ENCODE results near the gene ARHGAP10.

ARHGAP10 gene

DNA sequence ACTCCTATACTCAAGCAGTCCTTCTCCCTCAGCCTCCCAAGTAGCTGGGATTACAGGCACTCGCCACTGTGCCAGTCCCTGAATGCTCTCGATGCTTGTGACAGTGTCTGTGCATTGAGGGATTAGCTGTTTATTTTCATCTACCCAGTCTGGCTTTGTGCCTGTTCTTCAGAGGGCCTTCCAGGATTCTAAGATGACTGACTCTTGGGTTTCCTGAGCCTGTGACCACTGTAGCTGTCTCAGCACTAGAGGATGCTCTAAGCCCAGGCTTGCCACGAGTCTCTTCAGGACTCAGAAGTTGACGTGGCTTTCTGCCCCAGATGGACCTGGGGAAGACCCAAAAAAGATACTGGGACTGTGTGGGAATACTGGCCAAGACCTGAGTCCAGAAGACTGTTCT lies 201.4 kb downstream of the ARHGAP10 start:
- no peak overlapping the region for H3K14ac ChIP-seq (ENCODE audit: low read length)
- no peak overlapping the region for H2AFZ ChIP-seq (ENCODE audit: low read length)
- H3K18ac ChIP-seq (ENCODE audit: low read length), result no peak overlapping the region
- H3K27ac ChIP-seq (replicated peaks; ENCODE audit: low read length), result no peak overlapping the region
- no peak for DNase-seq (ENCODE audit: low spot score)
- H3K27me3 ChIP-seq (ENCODE audit: control insufficient read depth in 3 of 3, insufficient read depth in 3 of 3, low read depth in 1 of 3, low read length in 3 of 3), result no peaks in the 10 kb centered on the region
- no peak overlapping the region for H3K4me2 ChIP-seq (ENCODE audit: insufficient read depth, low read length, poor library complexity, severe bottlenecking)
- H2BK120ac ChIP-seq (ENCODE audit: low read depth, low read length), result no peak overlapping the region
- H3K4ac ChIP-seq (ENCODE audit: low read length), result no peak overlapping the region
- no peak overlapping the region for H3K4me3 ChIP-seq (ENCODE audit: low read length in 2 of 2)
- no peaks in the 10 kb centered on the region for H3K36me3 ChIP-seq (replicated peaks in 1 of 2; ENCODE audit: control insufficient read depth in 2 of 2, insufficient read depth in 2 of 2, low read length in 2 of 2)
- no peak overlapping the region for H3K9ac ChIP-seq (ENCODE audit: low read depth, low read length, poor library complexity)
- peaks cover 0 to under 1% of the 10 kb centered on the region in 2 donors for H3K4me1 ChIP-seq (ENCODE audit: control insufficient read depth in 2 of 2, insufficient read depth in 1 of 2, low read depth in 1 of 2, low read length in 2 of 2)
- no peaks in the 10 kb centered on the region for H3K9me3 ChIP-seq (replicated peaks in 1 of 2; ENCODE audit: control insufficient read depth in 2 of 2, insufficient read depth in 1 of 2, low read depth in 1 of 2, low read length in 2 of 2)
- H2BK12ac ChIP-seq (ENCODE audit: low read length), result no peak overlapping the region
- H2BK15ac ChIP-seq (ENCODE audit: low read length), result no peak overlapping the region
- no peak overlapping the region for H4K8ac ChIP-seq (ENCODE audit: low read depth, low read length)
- H2AK5ac ChIP-seq (ENCODE audit: low read depth, low read length), result no peak overlapping the region
- no peak overlapping the region for H4K91ac ChIP-seq (ENCODE audit: low read depth, low read length, poor library complexity)
- no peak overlapping the region for H3K23ac ChIP-seq (ENCODE audit: low read depth, low read length, poor library complexity)
- no peaks in the 10 kb centered on the region for H3K79me1 ChIP-seq (ENCODE audit: low read depth, low read length)
- H2BK5ac ChIP-seq (ENCODE audit: low read length), result peak overlapping the region; percentile 53
- WGBS, 2 donors (ENCODE audit: extremely low coverage in 2 of 2, insufficient read length in 2 of 2, insufficient replicate concordance in 1 of 2), result no CpG with 5 or more reads among the region's 4 CpGs

GRCh38 chr4:147933779-147934178 lies 201.9 kb downstream of the ARHGAP10 start:
- Histone ChIP-seq H3K9ac (ENCODE audit: low read depth, low read length, poor library complexity) (no peak overlapping the region), H3K36me3 (replicated peaks in 1 of 2; ENCODE audit: control insufficient read depth in 2 of 2, insufficient read depth in 2 of 2, low read length in 2 of 2) (no peaks in the 10 kb centered on the region), H3K27ac (replicated peaks; ENCODE audit: low read length) (no peak overlapping the region), H3K18ac (ENCODE audit: low read length) (peak overlapping the region; percentile 71), H3K79me1 (ENCODE audit: low read depth, low read length) (no peaks in the 10 kb centered on the region), H3K9me3 (replicated peaks in 1 of 2; ENCODE audit: control insufficient read depth in 2 of 2, insufficient read depth in 1 of 2, low read depth in 1 of 2, low read length in 2 of 2) (no peaks in the 10 kb centered on the region), H2BK12ac (ENCODE audit: low read length) (peak overlapping the region; percentile 22), H2BK15ac (ENCODE audit: low read length) (peak overlapping the region; percentile 85), H3K27me3 (ENCODE audit: control insufficient read depth in 3 of 3, insufficient read depth in 3 of 3, low read depth in 1 of 3, low read length in 3 of 3) (no peaks in the 10 kb centered on the region), H3K4me3 (ENCODE audit: low read length in 2 of 2) (no peak overlapping the region), H2AK5ac (ENCODE audit: low read depth, low read length) (no peak overlapping the region), H3K4ac (ENCODE audit: low read length) (no peak overlapping the region), H3K4me1 (ENCODE audit: control insufficient read depth in 2 of 2, insufficient read depth in 1 of 2, low read depth in 1 of 2, low read length in 2 of 2) (no peaks in the 10 kb centered on the region), H4K8ac (ENCODE audit: low read depth, low read length) (no peak overlapping the region), H2AFZ (ENCODE audit: low read length) (no peak overlapping the region), H2BK5ac (ENCODE audit: low read length) (peak overlapping the region; percentile 53), H2BK120ac (ENCODE audit: low read depth, low read length) (no peak overlapping the region), H3K14ac (ENCODE audit: low read length) (peak overlapping the region; percentile 38), H3K23ac (ENCODE audit: low read depth, low read length, poor library complexity) (no peak overlapping the region), H3K4me2 (ENCODE audit: insufficient read depth, low read length, poor library complexity, severe bottlenecking) (no peak overlapping the region), H4K91ac (ENCODE audit: low read depth, low read length, poor library complexity) (peak overlapping the region; percentile 85)
- no CpG with 5 or more reads among the region's 3 CpGs for WGBS, 2 donors (ENCODE audit: extremely low coverage in 2 of 2, insufficient read length in 2 of 2, insufficient replicate concordance in 1 of 2)
- no peak for DNase-seq (ENCODE audit: low spot score)

- Histone ChIP-seq H3K4me3 (ENCODE audit: low read length in 2 of 2) (no peak overlapping the region), H4K91ac (ENCODE audit: low read depth, low read length, poor library complexity) (no peak overlapping the region), H3K79me1 (ENCODE audit: low read depth, low read length) (no peaks in the 10 kb centered on the region), H3K9me3 (replicated peaks in 1 of 2; ENCODE audit: control insufficient read depth in 2 of 2, insufficient read depth in 1 of 2, low read depth in 1 of 2, low read length in 2 of 2) (no peaks in the 10 kb centered on the region), H2AK5ac (ENCODE audit: low read depth, low read length) (no peak overlapping the region), H3K4me2 (ENCODE audit: insufficient read depth, low read length, poor library complexity, severe bottlenecking) (no peak overlapping the region), H3K23ac (ENCODE audit: low read depth, low read length, poor library complexity) (no peak overlapping the region), H2AFZ (ENCODE audit: low read length) (no peak overlapping the region), H4K8ac (ENCODE audit: low read depth, low read length) (no peak overlapping the region), H2BK120ac (ENCODE audit: low read depth, low read length) (no peak overlapping the region), H3K4me1 (ENCODE audit: control insufficient read depth in 2 of 2, insufficient read depth in 1 of 2, low read depth in 1 of 2, low read length in 2 of 2) (peaks cover 0 to 2% of the 10 kb centered on the region in 2 donors), H3K27ac (replicated peaks; ENCODE audit: low read length) (no peak overlapping the region), H2BK5ac (ENCODE audit: low read length) (no peak overlapping the region), H3K27me3 (ENCODE audit: control insufficient read depth in 3 of 3, insufficient read depth in 3 of 3, low read depth in 1 of 3, low read length in 3 of 3) (no peaks in the 10 kb centered on the region), H3K36me3 (replicated peaks in 1 of 2; ENCODE audit: control insufficient read depth in 2 of 2, insufficient read depth in 2 of 2, low read length in 2 of 2) (no peaks in the 10 kb centered on the region), H3K4ac (ENCODE audit: low read length) (no peak overlapping the region), H3K14ac (ENCODE audit: low read length) (no peak overlapping the region), H3K18ac (ENCODE audit: low read length) (no peak overlapping the region), H3K9ac (ENCODE audit: low read depth, low read length, poor library complexity) (no peak overlapping the region), H2BK15ac (ENCODE audit: low read length) (no peak overlapping the region), H2BK12ac (ENCODE audit: low read length) (no peak overlapping the region)
- no CpG with 5 or more reads among the region's 5 CpGs for whole genome bisulfite sequencing, 2 donors (ENCODE audit: extremely low coverage in 2 of 2, insufficient read length in 2 of 2, insufficient replicate concordance in 1 of 2)
- peak; percentile 61 for DNase-seq (ENCODE audit: low spot score)
Measured at GRCh38 chr4:147938496-147938895, 206.6 kb downstream of the ARHGAP10 start.

- H3K27me3 ChIP-seq (ENCODE audit: control insufficient read depth in 3 of 3, insufficient read depth in 3 of 3, low read depth in 1 of 3, low read length in 3 of 3), result no peaks in the 10 kb centered on the region
- H3K9ac ChIP-seq (ENCODE audit: low read depth, low read length, poor library complexity), result no peak overlapping the region
- H2AFZ ChIP-seq (ENCODE audit: low read length), result no peak overlapping the region
- H3K23ac ChIP-seq (ENCODE audit: low read depth, low read length, poor library complexity), result no peak overlapping the region
- no peak overlapping the region for H3K18ac ChIP-seq (ENCODE audit: low read length)
- H4K91ac ChIP-seq (ENCODE audit: low read depth, low read length, poor library complexity), result no peak overlapping the region
- H3K9me3 ChIP-seq (replicated peaks in 1 of 2; ENCODE audit: control insufficient read depth in 2 of 2, insufficient read depth in 1 of 2, low read depth in 1 of 2, low read length in 2 of 2), result no peaks in the 10 kb centered on the region
- no peak for DNase-seq (ENCODE audit: low spot score)
- no peak overlapping the region for H3K4me3 ChIP-seq (ENCODE audit: low read length in 2 of 2)
- no peak overlapping the region for H2BK120ac ChIP-seq (ENCODE audit: low read depth, low read length)
- no peak overlapping the region for H4K8ac ChIP-seq (ENCODE audit: low read depth, low read length)
- no peak overlapping the region for H3K14ac ChIP-seq (ENCODE audit: low read length)
- WGBS, 2 donors (ENCODE audit: extremely low coverage in 2 of 2, insufficient read length in 2 of 2, insufficient replicate concordance in 1 of 2), result no CpG with 5 or more reads among the region's 4 CpGs
- no peak overlapping the region for H3K4ac ChIP-seq (ENCODE audit: low read length)
- H3K27ac ChIP-seq (replicated peaks; ENCODE audit: low read length), result no peak overlapping the region
- H2BK12ac ChIP-seq (ENCODE audit: low read length), result no peak overlapping the region
- no peak overlapping the region for H2BK5ac ChIP-seq (ENCODE audit: low read length)
- H2AK5ac ChIP-seq (ENCODE audit: low read depth, low read length), result no peak overlapping the region
- H3K4me1 ChIP-seq (ENCODE audit: control insufficient read depth in 2 of 2, insufficient read depth in 1 of 2, low read depth in 1 of 2, low read length in 2 of 2), result peaks cover 0 to 2% of the 10 kb centered on the region in 2 donors
- H2BK15ac ChIP-seq (ENCODE audit: low read length), result no peak overlapping the region
- no peak overlapping the region for H3K4me2 ChIP-seq (ENCODE audit: insufficient read depth, low read length, poor library complexity, severe bottlenecking)
- no peaks in the 10 kb centered on the region for H3K36me3 ChIP-seq (replicated peaks in 1 of 2; ENCODE audit: control insufficient read depth in 2 of 2, insufficient read depth in 2 of 2, low read length in 2 of 2)
- H3K79me1 ChIP-seq (ENCODE audit: low read depth, low read length), result no peaks in the 10 kb centered on the region
Measured at GRCh38 chr4:147940171-147940570, 208.3 kb downstream of the ARHGAP10 start.
